Cerebellar nuclear complex (tissue), 1 donor: ENCODE measurements around the gene NMBR.
"Not testable (repeated sequence)": the region's sequence is repeated elsewhere in the genome, so short reads cannot be mapped to it uniquely, and the experiment has no call there.

Experiments used
- DNase-seq, 2 experiments: peaks; one replicate each; lab custom pipeline; 2025; lab: John Stamatoyannopoulos, UW

NMBR gene

GRCh38 chr6:142146828-142147662, at the start of gene NMBR, which contains the start of gene VTA1:
NMBR (minus strand) TSS chr6:142147122; CDS start chr6:142088658, 58,464 bp downstream.
VTA1 (plus strand) TSS chr6:142147263; CDS start chr6:142147288, 25 bp downstream.
- peak; percentile 57 to 90 for DNase-seq

- DNase-seq, result no peak
These were observed 49.1 kb upstream of the NMBR start for GRCh38 chr6:142195862-142196541.

- DNase-seq, result no peak
These were observed 46.7 kb upstream of the NMBR start for GRCh38 chr6:142193621-142194020.

GRCh38 chr6:142192343-142192742, 45.4 kb upstream of the NMBR start:
- no peak for DNase-seq

GRCh38 chr6:142189057-142189456, 42.1 kb upstream of the NMBR start:
- no peak for DNase-seq

- not testable (repeated sequence) for DNase-seq
These were observed 41.4 kb upstream of the NMBR start for GRCh38 chr6:142188341-142188740.

- DNase-seq, result no peak
These were observed 40.3 kb upstream of the NMBR start for GRCh38 chr6:142187209-142187608.

GRCh38 chr6:142185641-142186040, 38.7 kb upstream of the NMBR start:
- no peak for DNase-seq

GRCh38 chr6:142184307-142184706, 37.4 kb upstream of the NMBR start:
- no peak for DNase-seq

GRCh38 chr6:142183351-142183750, 36.4 kb upstream of the NMBR start:
- no peak for DNase-seq

- no peak for DNase-seq
These were observed 35.1 kb upstream of the NMBR start for GRCh38 chr6:142182004-142182403.

- DNase-seq, result no peak
These were observed 31.2 kb upstream of the NMBR start for GRCh38 chr6:142178129-142178528.

- DNase-seq, result no peak
These were observed 27.8 kb upstream of the NMBR start for GRCh38 chr6:142174703-142175102.

GRCh38 chr6:142173980-142174379, 27.1 kb upstream of the NMBR start:
- DNase-seq, result no peak

GRCh38 chr6:142172758-142173157, 25.8 kb upstream of the NMBR start:
- DNase-seq, result no peak

GRCh38 chr6:142171351-142171750, 24.4 kb upstream of the NMBR start:
- DNase-seq, result no peak

- DNase-seq, result no peak
These were observed 20.6 kb upstream of the NMBR start for GRCh38 chr6:142167486-142167885.

GRCh38 chr6:142167071-142167470, 20.1 kb upstream of the NMBR start:
- DNase-seq, result no peak

- no peak for DNase-seq
These were observed 18.3 kb upstream of the NMBR start for GRCh38 chr6:142165227-142165626.

GRCh38 chr6:142162780-142163179, 15.9 kb upstream of the NMBR start:
- DNase-seq, result no peak

GRCh38 chr6:142156758-142157068, 9.8 kb upstream of the NMBR start:
- DNase-seq, result not testable (repeated sequence)

GRCh38 chr6:142155895-142156757, 9.2 kb upstream of the NMBR start:
- DNase-seq, result no peak
